GM18868 (cell line): ENCODE measurements around the gene LAT.
"Not testable (repeated sequence)": the region's sequence is repeated elsewhere in the genome, so short reads cannot be mapped to it uniquely, and the experiment has no call there.

ENCODE experiments used
- ATAC-seq: cut with Tn5 transposase; IDR thresholded peaks from one replicate; pipeline ENCODE4 v1.9.1; 2021; ENCODE audit warnings: mild to moderate bottlenecking, moderate library complexity; ENCODE audit not compliant: unreplicated experiment

LAT gene

GRCh38 chr16:28977703-28978662 lies 6.9 kb upstream of the LAT start:
- no peak for ATAC-seq

- not testable (repeated sequence) for ATAC-seq
These were observed 4.5 kb upstream of the LAT start for GRCh38 chr16:28980330-28980729.

- ATAC-seq = no peak
These were observed 3.9 kb upstream of the LAT start for GRCh38 chr16:28980929-28981328.

GRCh38 chr16:28981517-28981916 lies 3.3 kb upstream of the LAT start:
- no peak for ATAC-seq

- ATAC-seq = no peak
These were observed 2.4 kb upstream of the LAT start for GRCh38 chr16:28982418-28982817.

GRCh38 chr16:28982949-28983348 lies 1.9 kb upstream of the LAT start:
- ATAC-seq = no peak

GRCh38 chr16:28983644-28984043 lies 1.2 kb upstream of the LAT start:
- ATAC-seq = no peak

- no peak for ATAC-seq
These were observed 761 bp upstream of the LAT start for GRCh38 chr16:28984091-28984490.

GRCh38 chr16:28985211-28986041 lies 574 bp downstream of the LAT start:
- ATAC-seq = no peak

GRCh38 chr16:28986046-28986445 lies 1.2 kb downstream of the LAT start:
- no peak for ATAC-seq

GRCh38 chr16:28986492-28986891 lies 1.6 kb downstream of the LAT start:
- no peak for ATAC-seq

- no peak for ATAC-seq
These were observed 2.5 kb downstream of the LAT start for GRCh38 chr16:28987170-28987853.

GRCh38 chr16:28989363-28989762 lies 4.5 kb downstream of the LAT start:
- no peak for ATAC-seq

GRCh38 chr16:28990375-28991040 lies 5.7 kb downstream of the LAT start:
- ATAC-seq = no peak

- ATAC-seq = no peak
These were observed 6.8 kb downstream of the LAT start for GRCh38 chr16:28991687-28992086.

- ATAC-seq = no peak
These were observed 7.6 kb downstream of the LAT start for GRCh38 chr16:28992496-28992895.

- ATAC-seq = no peak
These were observed 14.0 kb downstream of the LAT start for GRCh38 chr16:28998837-28999236.

- no peak for ATAC-seq
These were observed 14.7 kb downstream of the LAT start for GRCh38 chr16:28999577-28999976.

- ATAC-seq = no peak
These were observed 15.2 kb downstream of the LAT start for GRCh38 chr16:29000019-29000418.

GRCh38 chr16:29004496-29005139 lies 19.8 kb downstream of the LAT start:
- ATAC-seq = not testable (repeated sequence)
